ENCODE results near the gene HAP1.

Gene HAP1

DNA sequence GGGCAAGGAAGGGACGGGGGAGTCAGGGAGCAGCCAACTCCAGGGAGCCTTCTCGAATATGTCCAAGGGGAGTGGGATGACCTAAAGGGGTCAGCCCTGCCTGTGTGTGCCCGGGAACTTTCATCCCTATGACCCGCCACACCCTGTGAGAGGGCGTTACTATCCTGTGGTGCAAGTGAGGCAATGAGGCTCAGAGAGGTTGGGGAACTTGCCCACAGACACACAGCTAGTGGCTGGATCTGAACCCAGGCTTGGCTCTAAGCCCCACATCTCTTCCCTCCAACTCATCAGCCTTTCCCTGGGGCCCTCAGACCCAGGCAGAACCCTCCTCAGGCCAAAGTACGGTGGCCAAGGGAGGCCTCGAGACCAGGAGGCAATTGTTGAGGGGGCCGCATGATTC is 28.9 kb upstream of the HAP1 start:
- no peak for DNase-seq

DNA sequence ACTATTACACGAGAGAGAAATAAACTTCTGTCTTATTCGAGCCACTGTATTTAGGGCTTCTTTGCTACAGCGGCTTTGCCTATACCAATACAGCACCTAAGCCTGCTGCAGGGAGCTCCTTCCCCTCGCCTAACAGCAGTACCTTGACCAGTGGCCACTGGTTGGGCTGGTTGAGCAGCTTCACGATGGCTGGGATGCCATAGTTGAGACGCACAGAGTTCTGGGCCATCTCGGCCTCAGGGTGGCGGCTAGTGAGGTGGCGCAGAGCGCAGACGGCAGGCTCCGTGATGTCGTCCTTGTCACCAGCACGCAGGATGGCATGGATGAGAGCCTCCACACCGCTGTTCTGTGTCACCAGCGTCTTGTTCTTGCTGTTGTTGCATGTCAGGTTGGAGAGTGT is 28.4 kb upstream of the HAP1 start:
- no peak for DNase-seq

DNA sequence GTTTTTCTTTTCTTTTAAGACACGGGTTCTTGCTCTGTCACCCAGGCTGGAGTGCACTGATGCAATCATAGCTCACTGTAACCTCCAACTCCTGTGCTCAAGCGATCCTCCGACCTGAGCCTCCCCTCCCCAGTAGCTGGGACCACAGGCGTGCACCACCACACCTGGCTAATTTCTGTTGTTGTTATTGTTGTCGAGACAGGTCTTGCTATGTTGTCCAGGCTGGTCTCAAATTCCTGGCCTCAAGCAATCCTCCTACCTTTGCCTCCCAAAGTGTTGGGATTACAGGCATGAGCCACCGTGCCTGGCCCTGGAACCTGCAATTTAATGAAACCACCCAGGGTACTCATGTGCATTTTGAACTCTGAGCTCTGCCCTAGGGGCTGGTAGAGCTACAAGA is 27.9 kb upstream of the HAP1 start:
- DNase-seq: no peak

DNA sequence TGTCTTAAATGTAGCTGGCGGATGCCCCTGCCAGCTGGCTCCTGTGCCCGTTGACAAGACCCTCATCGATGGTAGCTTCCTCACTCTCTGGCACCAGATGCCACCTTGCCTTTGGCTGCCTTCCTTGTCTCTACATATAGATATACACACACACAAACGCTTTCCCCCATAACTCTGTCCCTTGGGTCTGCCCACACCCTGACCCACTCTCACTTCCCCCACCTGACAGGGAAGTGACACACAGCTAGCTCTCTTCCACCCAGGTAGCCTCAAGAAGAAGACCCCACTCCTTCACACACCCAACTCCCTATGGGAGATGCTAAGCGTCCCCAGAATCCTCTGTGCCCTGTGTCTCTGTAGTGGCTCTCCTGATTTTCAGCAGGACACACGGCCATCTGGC is 26.4 kb upstream of the HAP1 start:
- DNase-seq: no peak

DNA sequence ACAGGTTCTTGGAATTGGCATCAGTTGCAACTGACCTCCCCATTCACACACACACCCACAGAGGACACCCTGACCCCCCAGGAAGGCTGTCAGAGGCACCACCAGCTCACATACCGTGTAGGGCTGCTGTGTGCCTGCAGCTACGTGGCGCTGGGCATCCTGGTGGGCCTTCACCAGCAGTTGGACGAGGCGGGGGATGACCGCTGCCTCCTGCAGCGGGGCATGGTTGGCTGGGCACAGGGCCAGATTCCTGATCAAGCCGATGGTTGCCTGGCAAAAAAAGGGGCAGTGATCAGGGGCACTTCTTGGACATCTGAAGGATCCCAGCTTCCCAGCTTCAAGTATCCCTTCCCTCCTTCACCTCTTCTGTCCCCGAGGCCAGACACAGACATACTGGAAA is 24.2 kb upstream of the HAP1 start:
- no peak for DNase-seq

DNA sequence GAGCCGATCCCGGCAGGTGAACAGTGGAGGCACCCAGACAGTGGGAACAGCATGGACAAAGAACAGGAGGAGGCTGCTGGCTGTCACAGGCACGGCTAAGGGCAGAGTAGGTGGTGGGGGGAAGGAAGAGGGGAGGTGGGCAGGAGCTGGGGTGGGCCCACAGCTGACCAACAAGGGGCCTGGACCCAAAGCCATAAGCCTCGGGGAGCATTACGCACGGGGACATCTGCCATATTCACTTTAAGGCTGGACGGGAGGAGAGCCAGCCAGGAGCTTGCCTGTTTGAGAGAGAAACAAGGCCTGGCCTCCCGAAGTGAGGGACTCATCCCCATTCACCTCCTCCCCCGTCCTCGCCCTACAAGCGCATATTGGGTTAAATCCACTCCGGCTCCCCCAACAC is 19.6 kb upstream of the HAP1 start:
- DNase-seq: no peak

DNA sequence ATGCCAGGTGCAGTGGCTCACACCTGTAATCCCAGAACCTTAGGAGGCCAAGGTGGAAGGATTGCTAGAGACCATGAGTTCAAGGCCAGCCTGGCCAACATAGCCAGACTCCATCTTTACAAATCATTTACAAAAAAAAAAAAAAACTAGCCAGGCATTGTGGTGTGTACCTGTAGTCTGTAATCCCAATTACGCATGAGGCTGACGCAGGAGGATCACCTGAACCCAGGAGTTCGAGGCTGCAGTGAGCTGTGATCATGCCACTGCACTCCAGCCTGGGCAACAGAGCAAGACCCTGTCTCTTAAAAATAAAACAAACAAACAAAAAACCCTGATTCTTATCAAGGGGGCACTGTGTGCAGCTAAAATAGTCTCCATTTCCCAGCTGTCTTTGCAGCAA is 16.8 kb upstream of the HAP1 start:
- DNase-seq: no peak

DNA sequence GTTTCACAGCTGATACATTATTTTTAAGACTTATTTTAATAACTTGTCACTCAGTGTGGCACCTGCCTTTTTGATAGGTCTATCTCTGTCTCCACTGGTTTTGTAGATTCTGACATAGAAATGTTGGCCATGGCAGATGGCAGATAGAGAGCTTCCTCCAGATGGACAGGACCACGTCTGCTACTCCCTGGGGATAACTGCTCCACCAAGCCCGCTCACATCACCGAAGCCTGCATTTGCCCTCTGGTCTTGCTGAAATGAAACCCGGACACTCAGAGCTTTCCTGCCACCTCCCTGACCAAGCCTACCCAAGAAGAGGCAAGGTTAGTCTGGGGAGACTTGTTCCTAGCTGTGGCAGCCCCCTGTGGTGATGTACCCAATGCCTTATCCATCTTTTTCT is 16.4 kb upstream of the HAP1 start:
- no peak for DNase-seq

DNA sequence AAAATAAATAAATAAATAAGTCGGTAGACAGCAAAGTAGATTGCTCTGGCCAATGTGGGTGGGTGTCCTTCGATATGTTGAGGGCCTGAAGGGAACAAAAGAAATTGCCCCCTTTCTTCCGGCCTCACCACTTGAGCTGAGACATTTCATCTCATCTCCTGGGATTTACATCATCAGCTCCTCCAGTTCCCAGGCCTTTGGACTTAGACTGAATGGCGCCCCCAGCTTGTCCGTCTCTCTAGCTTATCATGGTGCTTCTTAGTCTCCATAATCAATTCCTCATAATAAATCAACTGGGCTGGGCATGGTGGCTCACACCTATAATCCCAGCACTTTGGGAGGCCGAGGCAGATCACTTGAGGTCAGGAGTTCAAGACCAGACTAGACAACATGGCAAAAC is 13.8 kb upstream of the HAP1 start:
- DNase-seq: no peak

DNA sequence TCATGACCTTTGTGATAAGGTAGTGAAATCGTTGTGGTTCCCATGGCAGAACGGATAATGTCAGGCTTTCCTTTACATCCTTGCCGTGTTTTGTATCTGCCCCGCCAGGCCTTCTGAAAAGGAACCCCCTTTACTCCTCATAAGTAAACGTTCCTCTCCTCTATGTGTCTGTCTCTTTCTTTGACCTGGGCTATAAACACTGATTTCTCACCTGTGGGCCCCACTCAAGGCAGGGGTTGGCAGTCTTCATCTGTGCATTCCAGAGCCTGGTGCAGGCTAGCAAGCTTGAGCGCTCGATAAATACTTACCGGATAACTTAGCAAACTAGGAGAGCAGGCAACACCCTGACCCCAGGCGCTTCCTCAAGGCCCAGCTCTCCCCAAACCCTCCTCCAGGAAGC is 7.3 kb upstream of the HAP1 start:
- no peak for DNase-seq

DNA sequence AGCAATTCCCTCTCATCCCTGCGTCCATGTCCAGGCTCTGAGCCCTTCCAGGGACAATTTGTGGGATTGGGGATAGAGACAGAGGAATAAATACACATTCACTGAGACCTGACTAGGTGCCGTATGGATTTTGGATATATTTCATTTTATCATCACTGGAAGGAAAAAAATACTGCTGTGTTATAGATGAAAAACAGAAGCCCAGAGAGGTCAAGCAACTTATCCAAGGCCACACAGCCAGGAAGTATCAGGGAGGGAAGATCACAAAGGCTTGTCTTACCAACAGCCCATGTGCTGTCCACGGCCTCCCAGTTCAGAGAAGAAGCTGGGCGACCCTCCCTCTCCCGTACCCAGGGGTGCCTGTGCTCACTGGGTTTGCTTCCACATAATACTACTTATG is 6.1 kb upstream of the HAP1 start:
- DNase-seq: no peak

DNA sequence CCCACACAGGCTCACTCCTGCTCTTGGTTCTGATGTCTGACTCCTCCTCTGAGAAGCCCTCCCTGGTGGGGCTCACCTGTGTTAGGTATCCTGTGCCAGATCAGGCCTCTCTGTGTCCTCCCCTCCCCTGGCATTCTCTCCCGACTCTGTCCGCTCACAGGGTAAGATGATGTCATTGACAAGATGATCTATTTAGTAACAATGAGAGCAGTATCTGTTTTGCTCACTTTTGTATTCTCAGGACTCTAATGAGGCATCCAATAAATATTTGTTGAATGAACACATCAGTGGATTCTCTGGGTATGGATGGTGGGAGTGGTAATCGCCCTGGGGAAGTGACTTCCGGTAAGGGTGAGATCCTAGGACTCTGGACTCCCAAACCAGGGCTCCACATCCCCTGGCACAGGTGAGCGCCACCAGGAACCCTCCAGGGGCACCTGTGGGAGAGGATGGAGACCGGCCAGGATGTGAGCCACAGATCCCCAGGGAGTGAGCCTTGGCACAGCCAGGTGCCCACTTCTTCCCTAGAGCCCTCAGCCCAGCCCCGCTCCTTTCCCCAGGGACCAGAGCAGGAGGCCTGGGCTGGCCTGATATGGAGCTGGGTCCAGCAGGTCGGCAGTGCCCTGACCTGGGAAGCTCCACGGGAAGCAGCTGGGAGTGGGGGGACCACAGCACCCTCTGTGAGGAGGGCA is 5.4 kb upstream of the HAP1 start:
- peak; percentile 59 for DNase-seq

DNA sequence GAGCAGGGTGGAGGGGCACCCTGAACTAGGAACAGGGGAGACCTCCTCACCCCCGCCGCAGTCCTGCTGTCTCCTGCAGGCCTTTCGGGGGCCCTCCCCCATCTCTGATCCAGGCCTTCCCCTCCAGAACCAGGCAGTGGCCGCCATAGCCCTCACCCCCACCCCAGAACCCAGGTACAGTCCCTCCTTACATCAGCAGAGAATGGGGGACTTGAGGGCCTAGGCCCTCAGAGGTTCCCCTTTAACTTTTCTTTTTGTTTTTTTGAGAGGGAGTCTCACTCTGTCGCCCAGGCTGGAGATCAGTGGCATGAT is 4.3 kb upstream of the HAP1 start:
- no peak for DNase-seq

DNA sequence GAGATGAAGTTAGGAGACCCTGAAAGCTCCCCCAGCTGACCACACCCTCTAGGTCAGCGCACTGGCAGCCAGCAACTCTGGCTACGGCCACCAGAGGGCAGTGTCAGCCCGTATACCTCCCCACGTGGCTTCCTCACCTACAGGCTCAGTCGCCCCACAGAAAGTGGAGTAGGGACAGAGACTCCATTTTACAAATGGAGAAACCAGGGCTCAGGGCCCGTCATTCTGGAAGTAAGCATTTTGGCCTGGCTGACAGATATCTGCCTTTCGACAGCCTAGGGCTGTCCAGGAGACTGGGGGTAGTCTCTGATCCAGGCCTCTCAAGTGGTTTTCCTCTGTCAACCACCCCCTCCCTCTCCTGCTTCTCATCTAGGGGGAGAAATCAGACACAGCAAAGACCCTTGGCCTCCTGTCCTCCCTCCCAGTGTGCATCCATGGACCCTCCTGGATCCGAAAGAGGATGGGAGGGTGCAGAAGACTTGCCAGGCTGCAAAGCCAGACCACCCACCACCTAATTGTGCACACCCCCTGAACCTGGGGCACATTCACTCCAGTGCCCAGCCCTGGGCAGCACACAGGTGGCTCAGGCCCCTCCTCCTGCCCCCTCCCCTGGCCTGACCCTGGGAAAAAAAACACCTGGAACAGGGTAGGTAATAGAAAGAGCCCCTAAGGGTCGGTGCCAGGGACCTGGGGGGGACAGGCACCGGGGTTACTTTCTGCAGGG is 3.8 kb upstream of the HAP1 start:
- peak; percentile 54 for DNase-seq

DNA sequence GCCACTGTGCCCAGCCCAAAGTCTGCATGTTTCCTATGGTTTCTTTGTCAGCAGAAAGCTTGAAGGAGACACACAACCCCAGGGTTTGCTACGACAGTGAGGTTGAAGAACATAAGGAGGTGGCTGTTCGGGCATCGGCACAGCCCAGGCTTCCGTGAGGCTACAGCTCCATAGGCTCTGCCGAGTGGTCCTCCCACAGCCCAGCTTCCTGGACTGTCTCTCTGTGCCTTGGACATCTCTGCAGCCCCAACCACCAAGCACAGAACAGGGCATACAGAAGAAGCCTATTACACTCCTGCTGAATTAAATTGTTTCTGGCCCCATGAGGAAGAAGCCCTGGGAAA is 3.2 kb upstream of the HAP1 start:
- DNase-seq: no peak

DNA sequence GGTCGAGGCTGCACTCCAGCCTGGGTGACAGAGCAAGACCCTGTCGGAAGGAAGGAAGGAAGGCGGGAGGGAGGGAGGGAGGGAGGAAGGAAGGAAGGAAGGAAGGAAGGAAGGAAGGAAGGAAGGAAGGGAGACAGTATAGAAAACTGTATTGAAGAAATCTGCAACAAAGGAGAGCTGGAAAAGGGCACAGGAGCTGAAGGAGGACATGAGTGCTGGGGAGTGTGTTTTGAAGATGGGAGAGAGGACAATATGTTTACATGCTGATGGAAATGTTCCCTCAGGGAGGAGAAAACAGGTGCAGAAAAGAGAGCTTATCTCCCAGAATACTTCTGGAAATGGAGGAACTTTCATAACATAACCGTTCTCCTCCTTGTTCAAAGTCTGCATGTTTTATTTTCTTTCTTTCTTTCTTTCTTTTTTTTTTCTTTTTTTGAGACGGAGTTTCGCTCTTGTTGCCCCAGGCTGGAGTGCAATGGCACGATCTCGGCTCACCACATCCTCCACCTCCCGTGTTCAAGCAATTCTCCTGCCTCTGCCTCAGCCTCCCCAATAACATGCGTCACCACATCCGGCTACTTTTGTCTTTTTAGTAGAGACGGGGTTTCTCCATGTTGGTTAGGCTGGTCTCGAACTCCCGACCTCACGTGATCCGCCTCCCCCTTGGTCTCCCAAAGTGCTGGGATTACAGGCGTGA is 2.7 kb upstream of the HAP1 start:
- no peak for DNase-seq

DNA sequence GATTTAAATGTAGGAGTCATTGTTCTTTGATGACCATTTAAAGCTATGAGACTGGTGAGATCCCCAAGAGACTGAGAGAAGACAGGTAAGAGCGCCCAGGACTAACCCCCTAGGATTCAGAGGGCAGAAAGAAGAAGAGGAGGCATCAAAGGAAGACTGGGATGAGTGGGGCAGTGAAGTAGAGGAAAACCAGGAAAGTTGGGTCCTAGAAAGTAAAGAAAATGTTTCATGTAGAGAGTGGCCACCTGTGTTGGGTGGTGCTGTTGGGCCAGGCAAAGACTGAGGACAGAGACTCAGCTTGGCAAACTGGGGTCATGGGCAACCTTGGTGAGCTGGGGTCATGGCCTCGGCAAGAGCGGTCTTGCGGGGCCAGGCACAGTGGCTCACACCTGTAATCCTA is 1.3 kb upstream of the HAP1 start:
- DNase-seq: no peak

DNA sequence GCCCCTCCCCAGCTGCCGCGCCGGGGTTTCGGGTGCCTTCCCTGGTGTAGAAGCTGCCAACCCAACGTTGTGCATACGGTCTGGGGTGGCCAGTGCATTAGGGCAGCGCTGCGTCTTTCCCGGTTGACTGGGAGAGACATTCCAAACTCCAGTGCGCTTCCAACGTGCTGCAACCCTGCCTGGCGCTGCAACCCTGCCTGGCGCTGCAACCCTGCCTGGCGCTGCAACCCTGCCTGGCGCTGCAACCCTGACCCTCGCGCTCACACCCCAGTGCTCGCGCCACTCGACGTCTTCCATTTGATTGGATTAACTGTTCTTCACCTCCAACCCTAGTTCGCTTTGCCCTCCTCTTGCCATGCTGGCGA is 488 bp upstream of the HAP1 start:
- no peak for DNase-seq

DNA sequence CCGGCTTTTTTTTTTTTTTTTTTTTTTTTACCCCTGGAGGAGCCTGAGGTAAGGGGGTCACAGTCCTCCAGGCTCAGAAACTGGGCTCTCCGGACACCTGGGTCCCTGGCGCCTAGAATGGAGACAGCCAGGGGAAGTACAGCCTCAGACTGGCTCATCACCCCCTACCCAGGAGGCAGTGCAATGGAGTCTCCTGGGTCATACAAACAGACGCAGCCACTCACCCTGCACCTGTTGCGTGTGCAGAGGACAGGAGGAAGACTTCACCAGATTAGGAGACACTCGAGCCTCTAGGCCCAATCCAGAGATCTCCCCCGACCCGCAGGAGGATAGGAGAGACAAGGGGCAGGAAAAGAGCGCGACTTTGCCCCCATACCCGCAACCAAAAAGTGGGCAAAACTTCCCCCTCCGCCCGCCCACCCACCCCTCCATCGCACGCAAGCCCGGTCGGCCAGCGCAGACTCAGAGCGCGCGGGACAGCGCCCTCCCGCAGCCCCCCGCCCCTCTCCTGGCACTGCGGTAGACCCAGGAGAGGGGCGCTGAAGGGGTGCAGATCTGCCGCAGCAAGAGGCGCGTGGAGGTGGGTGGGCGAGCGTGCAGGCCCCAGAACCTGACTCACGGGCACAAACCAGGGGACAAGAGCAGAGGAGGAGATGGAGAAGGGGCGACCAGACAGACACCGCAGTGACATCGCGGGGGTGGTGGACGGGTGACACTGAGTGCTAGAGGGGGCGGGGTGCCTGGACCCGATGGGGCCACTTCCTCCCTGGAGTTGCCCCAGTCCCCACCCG is 900 bp downstream of the HAP1 start:
- DNase-seq: no peak

DNA sequence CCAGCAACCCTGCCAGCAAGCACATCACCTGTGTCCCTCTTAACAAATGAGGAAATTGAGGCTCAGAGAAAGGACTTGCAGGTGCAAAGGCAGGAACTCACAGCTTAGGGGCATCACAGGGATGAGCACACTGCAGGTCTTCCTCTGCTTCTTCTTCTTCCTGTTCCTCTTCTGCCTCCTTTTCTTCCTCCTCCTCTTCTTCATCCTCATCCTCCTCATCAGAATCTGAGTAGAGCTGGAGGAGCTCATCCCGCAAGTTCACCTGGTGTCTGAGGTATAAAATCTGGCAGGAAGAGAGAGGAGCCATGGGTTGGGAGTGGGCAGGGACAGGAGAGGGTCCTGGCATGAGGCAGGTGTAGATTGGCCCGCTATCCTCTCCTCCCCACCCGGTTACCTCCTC is 2.6 kb downstream of the HAP1 start:
- DNase-seq: no peak

DNA sequence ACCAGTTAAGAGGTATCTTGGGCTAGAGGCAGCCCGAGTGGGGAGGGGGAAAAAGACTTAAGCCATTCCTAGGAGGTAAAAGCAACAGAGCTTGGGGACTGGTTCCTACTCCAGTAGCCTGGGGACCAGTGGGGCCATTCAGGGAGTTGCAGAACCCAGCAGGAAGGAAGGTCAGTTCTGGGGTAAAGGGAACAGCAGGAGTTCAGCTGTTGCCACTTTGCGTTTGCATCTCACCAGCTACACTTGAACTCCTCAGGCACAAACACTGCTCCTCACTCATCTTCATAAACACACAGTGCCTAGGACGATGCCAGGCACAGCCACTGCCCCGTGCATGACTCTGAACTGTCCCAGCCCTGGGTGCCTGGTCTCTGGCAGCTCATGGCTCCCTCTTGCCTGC is 4.0 kb downstream of the HAP1 start:
- DNase-seq: no peak

DNA sequence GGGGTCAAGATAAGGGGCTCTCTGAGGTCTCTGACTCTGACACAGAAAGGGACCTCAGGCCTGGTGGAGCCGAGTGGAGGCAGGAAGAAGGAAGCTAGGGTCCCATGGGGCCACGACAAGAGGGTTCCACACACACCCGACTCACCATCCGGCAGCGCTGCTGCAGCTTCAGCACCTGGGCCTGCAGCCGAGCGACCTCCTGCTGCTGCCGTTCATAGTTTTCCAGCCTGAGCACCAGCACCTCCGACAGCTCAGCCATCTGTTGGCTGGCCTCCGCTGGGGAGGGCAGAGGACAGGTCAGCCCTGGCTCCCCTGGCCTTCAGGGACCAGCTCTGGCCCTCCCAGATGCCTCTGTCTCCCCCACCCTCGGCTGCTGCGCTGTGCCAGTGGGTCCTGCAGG is 6.4 kb downstream of the HAP1 start:
- DNase-seq: no peak

DNA sequence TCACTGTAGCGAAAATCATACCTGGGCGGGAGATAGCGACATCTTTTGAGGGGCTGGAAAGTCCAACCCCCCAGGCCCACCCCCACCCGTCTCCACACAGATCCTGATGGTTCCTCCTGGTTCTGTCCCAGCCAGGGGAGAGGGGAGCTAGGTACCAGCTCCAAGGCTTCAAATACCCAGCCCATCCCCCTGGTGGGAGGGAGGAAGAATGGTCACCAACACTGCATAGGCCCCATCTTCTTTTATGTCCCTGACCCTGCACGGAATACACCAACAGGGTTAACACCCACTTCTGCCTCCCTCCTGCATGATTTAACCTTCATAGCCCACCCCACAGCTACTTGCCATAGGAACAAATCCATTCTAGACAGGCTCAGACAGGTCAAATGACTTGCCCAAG is 9.3 kb downstream of the HAP1 start:
- no peak for DNase-seq

DNA sequence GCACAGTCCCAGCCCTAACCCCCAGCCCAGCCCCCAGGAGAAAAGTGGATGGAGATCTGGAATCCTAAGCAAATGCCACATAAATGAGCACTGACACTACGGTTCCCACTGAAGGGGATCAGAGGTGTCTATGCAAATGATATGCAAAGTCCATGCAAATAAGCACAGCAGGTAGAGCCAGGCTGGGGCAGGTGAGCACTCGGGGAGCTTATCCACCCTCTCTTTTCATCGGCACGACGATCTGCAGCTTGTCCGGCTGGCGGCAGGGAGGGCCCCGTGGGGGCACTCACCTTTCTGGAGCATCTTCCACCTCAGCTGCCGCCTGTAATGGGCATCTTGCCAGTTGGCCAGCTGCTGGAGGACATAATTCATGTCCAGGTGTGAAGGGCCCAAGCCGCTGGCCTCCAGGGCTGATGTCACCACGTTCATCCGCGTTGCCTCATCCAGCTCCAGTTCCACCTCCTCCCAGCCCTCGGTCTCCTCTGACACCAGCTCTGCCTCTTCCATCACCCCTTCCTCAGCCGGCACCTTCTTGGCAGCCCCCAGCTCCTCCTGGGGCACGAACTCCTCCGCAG is 9.9 kb downstream of the HAP1 start:
- DNase-seq: no peak
